ENCODE data around the gene DLGAP4. TPM values are rescaled to one million over a fixed set of nuclear protein-coding genes. Genes with fewer than 3 reads are reported as not detected.

DLGAP4 gene
- total and polyA plus RNA-seq, 2 of the 13 experiments (the other 11 are each of a cell fraction or from before 2014, with no cell fraction given): 15.2 to 26.7 TPM

DNA sequence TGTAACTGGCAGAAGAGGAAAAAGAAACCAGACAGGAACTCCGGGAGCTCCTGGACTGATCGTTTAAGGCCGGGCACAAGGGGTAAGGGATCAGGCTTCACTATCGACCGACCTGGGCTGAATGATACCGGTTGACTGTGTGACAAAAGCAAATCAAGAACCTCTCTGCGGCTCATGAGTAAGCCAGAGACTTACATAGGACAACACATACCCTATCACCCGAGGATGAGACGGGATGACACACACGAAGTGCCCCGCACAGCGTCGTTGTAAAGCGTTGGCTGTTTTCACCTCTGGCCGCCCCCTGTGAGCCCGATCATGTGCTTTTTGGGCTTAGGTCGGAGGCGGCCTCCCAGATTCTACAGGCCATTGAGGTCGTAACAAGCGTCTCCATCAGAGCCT lies 266.6 kb downstream of the DLGAP4 start (continued):
- TF ChIP-seq KLF15 (CRISPR knock-in tag; IDR thresholded peaks at IDR 0.05; ENCODE audit: borderline replicate concordance): no peak
- TF ChIP-seq, protein P1, sequence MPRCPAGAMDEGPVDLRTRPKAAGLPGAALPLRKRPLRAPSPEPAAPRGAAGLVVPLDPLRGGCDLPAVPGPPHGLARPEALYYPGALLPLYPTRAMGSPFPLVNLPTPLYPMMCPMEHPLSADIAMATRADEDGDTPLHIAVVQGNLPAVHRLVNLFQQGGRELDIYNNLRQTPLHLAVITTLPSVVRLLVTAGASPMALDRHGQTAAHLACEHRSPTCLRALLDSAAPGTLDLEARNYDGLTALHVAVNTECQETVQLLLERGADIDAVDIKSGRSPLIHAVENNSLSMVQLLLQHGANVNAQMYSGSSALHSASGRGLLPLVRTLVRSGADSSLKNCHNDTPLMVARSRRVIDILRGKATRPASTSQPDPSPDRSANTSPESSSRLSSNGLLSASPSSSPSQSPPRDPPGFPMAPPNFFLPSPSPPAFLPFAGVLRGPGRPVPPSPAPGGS (CRISPR knock-in tag; IDR thresholded peaks at IDR 0.05): no peak
- TF ChIP-seq, protein P2, sequence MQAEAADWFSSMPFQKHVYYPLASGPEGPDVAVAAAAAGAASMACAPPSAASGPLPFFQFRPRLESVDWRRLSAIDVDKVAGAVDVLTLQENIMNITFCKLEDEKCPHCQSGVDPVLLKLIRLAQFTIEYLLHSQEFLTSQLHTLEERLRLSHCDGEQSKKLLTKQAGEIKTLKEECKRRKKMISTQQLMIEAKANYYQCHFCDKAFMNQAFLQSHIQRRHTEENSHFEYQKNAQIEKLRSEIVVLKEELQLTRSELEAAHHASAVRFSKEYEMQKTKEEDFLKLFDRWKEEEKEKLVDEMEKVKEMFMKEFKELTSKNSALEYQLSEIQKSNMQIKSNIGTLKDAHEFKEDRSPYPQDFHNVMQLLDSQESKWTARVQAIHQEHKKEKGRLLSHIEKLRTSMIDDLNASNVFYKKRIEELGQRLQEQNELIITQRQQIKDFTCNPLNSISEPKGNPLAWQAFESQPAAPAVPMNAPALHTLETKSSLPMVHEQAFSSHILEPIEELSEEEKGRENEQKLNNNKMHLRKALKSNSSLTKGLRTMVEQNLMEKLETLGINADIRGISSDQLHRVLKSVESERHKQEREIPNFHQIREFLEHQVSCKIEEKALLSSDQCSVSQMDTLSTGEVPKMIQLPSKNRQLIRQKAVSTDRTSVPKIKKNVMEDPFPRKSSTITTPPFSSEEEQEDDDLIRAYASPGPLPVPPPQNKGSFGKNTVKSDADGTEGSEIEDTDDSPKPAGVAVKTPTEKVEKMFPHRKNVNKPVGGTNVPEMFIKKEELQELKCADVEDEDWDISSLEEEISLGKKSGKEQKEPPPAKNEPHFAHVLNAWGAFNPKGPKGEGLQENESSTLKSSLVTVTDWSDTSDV (CRISPR knock-in tag; IDR thresholded peaks at IDR 0.05): no peak
- TF ChIP-seq NFKB2 (CRISPR knock-in tag; IDR thresholded peaks at IDR 0.05; ENCODE audit: borderline replicate concordance): peak; percentile 89; the same call in 1 of the 2 replicates
- no peak for TF ChIP-seq THAP11 (CRISPR knock-in tag; IDR thresholded peaks at IDR 0.05)
- no peak for TF ChIP-seq PCBP1 (IDR thresholded peaks at IDR 0.05; ENCODE audit: borderline replicate concordance, low read depth, low read length)
- no peak for TF ChIP-seq POLR2AphosphoS2 (IDR thresholded peaks at IDR 0.05; ENCODE audit: low read depth, low read length)
- TF ChIP-seq ISL2 (CRISPR knock-in tag; IDR thresholded peaks at IDR 0.05): no peak
- no peak for TF ChIP-seq MED13 (CRISPR knock-in tag; IDR thresholded peaks at IDR 0.05)
- no peak for TF ChIP-seq CEBPG (CRISPR knock-in tag; IDR thresholded peaks at IDR 0.05)
- TF ChIP-seq ZNF101 (CRISPR knock-in tag; IDR thresholded peaks at IDR 0.05; ENCODE audit: borderline replicate concordance, low read depth): no peak
- TF ChIP-seq REL (CRISPR knock-in tag; conservative IDR thresholded peaks at IDR 0.05): peak; percentile 65; the same call in 1 of the 2 replicates
- TF ChIP-seq, protein P3, sequence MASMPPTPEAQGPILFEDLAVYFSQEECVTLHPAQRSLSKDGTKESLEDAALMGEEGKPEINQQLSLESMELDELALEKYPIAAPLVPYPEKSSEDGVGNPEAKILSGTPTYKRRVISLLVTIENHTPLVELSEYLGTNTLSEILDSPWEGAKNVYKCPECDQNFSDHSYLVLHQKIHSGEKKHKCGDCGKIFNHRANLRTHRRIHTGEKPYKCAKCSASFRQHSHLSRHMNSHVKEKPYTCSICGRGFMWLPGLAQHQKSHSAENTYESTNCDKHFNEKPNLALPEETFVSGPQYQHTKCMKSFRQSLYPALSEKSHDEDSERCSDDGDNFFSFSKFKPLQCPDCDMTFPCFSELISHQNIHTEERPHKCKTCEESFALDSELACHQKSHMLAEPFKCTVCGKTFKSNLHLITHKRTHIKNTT (CRISPR knock-in tag; IDR thresholded peaks at IDR 0.05): no peak
- no peak for TF ChIP-seq ZSCAN12 (CRISPR knock-in tag; IDR thresholded peaks at IDR 0.05)
- TF ChIP-seq, protein P4, sequence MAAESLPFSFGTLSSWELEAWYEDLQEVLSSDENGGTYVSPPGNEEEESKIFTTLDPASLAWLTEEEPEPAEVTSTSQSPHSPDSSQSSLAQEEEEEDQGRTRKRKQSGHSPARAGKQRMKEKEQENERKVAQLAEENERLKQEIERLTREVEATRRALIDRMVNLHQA (CRISPR knock-in tag; IDR thresholded peaks at IDR 0.05): no peak
- TF ChIP-seq EED (CRISPR knock-in tag; IDR thresholded peaks at IDR 0.05): 0 out of 2 replicates have a peak, but pooled peaks have one; percentile 66
- TF ChIP-seq, protein P5, sequence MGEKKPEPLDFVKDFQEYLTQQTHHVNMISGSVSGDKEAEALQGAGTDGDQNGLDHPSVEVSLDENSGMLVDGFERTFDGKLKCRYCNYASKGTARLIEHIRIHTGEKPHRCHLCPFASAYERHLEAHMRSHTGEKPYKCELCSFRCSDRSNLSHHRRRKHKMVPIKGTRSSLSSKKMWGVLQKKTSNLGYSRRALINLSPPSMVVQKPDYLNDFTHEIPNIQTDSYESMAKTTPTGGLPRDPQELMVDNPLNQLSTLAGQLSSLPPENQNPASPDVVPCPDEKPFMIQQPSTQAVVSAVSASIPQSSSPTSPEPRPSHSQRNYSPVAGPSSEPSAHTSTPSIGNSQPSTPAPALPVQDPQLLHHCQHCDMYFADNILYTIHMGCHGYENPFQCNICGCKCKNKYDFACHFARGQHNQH (CRISPR knock-in tag; IDR thresholded peaks at IDR 0.05): no peak
- 0 out of 2 replicates have a peak, but pooled peaks have one; percentile 86 for TF ChIP-seq ZNF879 (CRISPR knock-in tag; IDR thresholded peaks at IDR 0.05)
- TF ChIP-seq SRSF4 (IDR thresholded peaks at IDR 0.05; ENCODE audit: low read depth, low read length, poor library complexity, severe bottlenecking): no peak
- no peak for TF ChIP-seq MXI1 (IDR thresholded peaks at IDR 0.05; ENCODE audit: borderline replicate concordance, low read depth, low read length)
- TF ChIP-seq, protein P6, sequence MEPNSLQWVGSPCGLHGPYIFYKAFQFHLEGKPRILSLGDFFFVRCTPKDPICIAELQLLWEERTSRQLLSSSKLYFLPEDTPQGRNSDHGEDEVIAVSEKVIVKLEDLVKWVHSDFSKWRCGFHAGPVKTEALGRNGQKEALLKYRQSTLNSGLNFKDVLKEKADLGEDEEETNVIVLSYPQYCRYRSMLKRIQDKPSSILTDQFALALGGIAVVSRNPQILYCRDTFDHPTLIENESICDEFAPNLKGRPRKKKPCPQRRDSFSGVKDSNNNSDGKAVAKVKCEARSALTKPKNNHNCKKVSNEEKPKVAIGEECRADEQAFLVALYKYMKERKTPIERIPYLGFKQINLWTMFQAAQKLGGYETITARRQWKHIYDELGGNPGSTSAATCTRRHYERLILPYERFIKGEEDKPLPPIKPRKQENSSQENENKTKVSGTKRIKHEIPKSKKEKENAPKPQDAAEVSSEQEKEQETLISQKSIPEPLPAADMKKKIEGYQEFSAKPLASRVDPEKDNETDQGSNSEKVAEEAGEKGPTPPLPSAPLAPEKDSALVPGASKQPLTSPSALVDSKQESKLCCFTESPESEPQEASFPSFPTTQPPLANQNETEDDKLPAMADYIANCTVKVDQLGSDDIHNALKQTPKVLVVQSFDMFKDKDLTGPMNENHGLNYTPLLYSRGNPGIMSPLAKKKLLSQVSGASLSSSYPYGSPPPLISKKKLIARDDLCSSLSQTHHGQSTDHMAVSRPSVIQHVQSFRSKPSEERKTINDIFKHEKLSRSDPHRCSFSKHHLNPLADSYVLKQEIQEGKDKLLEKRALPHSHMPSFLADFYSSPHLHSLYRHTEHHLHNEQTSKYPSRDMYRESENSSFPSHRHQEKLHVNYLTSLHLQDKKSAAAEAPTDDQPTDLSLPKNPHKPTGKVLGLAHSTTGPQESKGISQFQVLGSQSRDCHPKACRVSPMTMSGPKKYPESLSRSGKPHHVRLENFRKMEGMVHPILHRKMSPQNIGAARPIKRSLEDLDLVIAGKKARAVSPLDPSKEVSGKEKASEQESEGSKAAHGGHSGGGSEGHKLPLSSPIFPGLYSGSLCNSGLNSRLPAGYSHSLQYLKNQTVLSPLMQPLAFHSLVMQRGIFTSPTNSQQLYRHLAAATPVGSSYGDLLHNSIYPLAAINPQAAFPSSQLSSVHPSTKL (CRISPR knock-in tag; IDR thresholded peaks at IDR 0.05): no peak; the same call in 1 of the 2 replicates

Measured in HepG2 (cell line).